ENCODE data around the gene RHOA. TPM values are rescaled to one million over a fixed set of nuclear protein-coding genes. Genes with fewer than 3 reads are reported as not detected.

RHOA gene
- total and polyA plus RNA-seq, 10 of the 15 experiments (the other 5 are each of a cell fraction or from before 2014, with no cell fraction given): 246 to 1,049 (median 515) TPM

- TF ChIP-seq REST (IDR thresholded peaks at IDR 0.05; ENCODE audit: low read depth, low read length): no peak; the same call in 1 of the 2 replicates
- peak; percentile 89; the same call in 1 of the 2 replicates for TF ChIP-seq PML (IDR thresholded peaks at IDR 0.05; ENCODE audit: low read length)
- TF ChIP-seq NFXL1 (IDR thresholded peaks at IDR 0.05; ENCODE audit: borderline replicate concordance): no peak
- peak; percentile 85; the same call in 1 of the 2 replicates for TF ChIP-seq PAX5 (IDR thresholded peaks at IDR 0.05; ENCODE audit: borderline replicate concordance, low read depth, low read length)
- TF ChIP-seq ESRRA (IDR thresholded peaks at IDR 0.05; ENCODE audit: low read length): no peak
- TF ChIP-seq GABPA (IDR thresholded peaks at IDR 0.05; ENCODE audit: low read depth): peak; percentile 65
- peak; percentile 87 to 94 for TF ChIP-seq EGR1 (IDR thresholded peaks at IDR 0.05; ENCODE audit: borderline replicate concordance in 1 of 2, low read depth in 2 of 2, low read length in 2 of 2)
- peak; percentile 95 for TF ChIP-seq POLR2A (IDR thresholded peaks at IDR 0.05; ENCODE audit: low read depth, low read length)
- TF ChIP-seq, protein P1, sequence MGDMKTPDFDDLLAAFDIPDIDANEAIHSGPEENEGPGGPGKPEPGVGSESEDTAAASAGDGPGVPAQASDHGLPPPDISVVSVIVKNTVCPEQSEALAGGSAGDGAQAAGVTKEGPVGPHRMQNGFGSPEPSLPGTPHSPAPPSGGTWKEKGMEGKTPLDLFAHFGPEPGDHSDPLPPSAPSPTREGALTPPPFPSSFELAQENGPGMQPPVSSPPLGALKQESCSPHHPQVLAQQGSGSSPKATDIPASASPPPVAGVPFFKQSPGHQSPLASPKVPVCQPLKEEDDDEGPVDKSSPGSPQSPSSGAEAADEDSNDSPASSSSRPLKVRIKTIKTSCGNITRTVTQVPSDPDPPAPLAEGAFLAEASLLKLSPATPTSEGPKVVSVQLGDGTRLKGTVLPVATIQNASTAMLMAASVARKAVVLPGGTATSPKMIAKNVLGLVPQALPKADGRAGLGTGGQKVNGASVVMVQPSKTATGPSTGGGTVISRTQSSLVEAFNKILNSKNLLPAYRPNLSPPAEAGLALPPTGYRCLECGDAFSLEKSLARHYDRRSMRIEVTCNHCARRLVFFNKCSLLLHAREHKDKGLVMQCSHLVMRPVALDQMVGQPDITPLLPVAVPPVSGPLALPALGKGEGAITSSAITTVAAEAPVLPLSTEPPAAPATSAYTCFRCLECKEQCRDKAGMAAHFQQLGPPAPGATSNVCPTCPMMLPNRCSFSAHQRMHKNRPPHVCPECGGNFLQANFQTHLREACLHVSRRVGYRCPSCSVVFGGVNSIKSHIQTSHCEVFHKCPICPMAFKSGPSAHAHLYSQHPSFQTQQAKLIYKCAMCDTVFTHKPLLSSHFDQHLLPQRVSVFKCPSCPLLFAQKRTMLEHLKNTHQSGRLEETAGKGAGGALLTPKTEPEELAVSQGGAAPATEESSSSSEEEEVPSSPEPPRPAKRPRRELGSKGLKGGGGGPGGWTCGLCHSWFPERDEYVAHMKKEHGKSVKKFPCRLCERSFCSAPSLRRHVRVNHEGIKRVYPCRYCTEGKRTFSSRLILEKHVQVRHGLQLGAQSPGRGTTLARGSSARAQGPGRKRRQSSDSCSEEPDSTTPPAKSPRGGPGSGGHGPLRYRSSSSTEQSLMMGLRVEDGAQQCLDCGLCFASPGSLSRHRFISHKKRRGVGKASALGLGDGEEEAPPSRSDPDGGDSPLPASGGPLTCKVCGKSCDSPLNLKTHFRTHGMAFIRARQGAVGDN (IDR thresholded peaks at IDR 0.05): peak; percentile 99
- TF ChIP-seq, protein P2, sequence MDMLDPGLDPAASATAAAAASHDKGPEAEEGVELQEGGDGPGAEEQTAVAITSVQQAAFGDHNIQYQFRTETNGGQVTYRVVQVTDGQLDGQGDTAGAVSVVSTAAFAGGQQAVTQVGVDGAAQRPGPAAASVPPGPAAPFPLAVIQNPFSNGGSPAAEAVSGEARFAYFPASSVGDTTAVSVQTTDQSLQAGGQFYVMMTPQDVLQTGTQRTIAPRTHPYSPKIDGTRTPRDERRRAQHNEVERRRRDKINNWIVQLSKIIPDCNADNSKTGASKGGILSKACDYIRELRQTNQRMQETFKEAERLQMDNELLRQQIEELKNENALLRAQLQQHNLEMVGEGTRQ (IDR thresholded peaks at IDR 0.05; ENCODE audit: borderline replicate concordance, low read depth, low read length): no peak
- TF ChIP-seq SIX5 (IDR thresholded peaks at IDR 0.05; ENCODE audit: low read depth, low read length, severe bottlenecking): no peak
- TF ChIP-seq, protein P3, sequence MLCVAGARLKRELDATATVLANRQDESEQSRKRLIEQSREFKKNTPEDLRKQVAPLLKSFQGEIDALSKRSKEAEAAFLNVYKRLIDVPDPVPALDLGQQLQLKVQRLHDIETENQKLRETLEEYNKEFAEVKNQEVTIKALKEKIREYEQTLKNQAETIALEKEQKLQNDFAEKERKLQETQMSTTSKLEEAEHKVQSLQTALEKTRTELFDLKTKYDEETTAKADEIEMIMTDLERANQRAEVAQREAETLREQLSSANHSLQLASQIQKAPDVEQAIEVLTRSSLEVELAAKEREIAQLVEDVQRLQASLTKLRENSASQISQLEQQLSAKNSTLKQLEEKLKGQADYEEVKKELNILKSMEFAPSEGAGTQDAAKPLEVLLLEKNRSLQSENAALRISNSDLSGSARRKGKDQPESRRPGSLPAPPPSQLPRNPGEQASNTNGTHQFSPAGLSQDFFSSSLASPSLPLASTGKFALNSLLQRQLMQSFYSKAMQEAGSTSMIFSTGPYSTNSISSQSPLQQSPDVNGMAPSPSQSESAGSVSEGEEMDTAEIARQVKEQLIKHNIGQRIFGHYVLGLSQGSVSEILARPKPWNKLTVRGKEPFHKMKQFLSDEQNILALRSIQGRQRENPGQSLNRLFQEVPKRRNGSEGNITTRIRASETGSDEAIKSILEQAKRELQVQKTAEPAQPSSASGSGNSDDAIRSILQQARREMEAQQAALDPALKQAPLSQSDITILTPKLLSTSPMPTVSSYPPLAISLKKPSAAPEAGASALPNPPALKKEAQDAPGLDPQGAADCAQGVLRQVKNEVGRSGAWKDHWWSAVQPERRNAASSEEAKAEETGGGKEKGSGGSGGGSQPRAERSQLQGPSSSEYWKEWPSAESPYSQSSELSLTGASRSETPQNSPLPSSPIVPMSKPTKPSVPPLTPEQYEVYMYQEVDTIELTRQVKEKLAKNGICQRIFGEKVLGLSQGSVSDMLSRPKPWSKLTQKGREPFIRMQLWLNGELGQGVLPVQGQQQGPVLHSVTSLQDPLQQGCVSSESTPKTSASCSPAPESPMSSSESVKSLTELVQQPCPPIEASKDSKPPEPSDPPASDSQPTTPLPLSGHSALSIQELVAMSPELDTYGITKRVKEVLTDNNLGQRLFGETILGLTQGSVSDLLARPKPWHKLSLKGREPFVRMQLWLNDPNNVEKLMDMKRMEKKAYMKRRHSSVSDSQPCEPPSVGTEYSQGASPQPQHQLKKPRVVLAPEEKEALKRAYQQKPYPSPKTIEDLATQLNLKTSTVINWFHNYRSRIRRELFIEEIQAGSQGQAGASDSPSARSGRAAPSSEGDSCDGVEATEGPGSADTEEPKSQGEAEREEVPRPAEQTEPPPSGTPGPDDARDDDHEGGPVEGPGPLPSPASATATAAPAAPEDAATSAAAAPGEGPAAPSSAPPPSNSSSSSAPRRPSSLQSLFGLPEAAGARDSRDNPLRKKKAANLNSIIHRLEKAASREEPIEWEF (IDR thresholded peaks at IDR 0.05; ENCODE audit: insufficient replicate concordance, low read depth, low read length): no peak
Observed at GRCh38 chr3:49339941-49340800, 71.6 kb downstream of the RHOA start, which contains the start of gene USP4 (continued).
